ENCODE measurements around the gene FHOD1. TPM values are rescaled to one million over a fixed set of nuclear protein-coding genes. Genes with fewer than 3 reads are reported as not detected.

Gene FHOD1
- polyA plus RNA-seq, 1 experiment = 21.2 TPM

- CTCF ChIA-PET = no interaction called here
Observed at GRCh38 chr16:67195676-67196075, 51.6 kb downstream of the FHOD1 start.

GRCh38 chr16:67194260-67194659 lies 53.0 kb downstream of the FHOD1 start:
- no peak for TF ChIP-seq CTCF (IDR thresholded peaks at IDR 0.05; ENCODE audit: low read depth, low read length)

More at GRCh38 chr16:67195676-67196075, 51.6 kb downstream of the FHOD1 start:
- H3K4me3 ChIP-seq (ENCODE audit: low read depth, low read length) = no peak overlapping the region
- no peak overlapping the region for H3K27ac ChIP-seq (ENCODE audit: low read depth, low read length)
- no peaks in the 10 kb centered on the region for H3K27me3 ChIP-seq (ENCODE audit: control insufficient read depth, insufficient read depth, low read length)
- POLR2A ChIA-PET = no interaction called here
- DNase-seq (ENCODE audit: low read depth, low spot score) = no peak
- no peak for TF ChIP-seq CTCF (IDR thresholded peaks at IDR 0.05; ENCODE audit: low read depth, low read length)
- no peaks in the 10 kb centered on the region; the same call in 1 of the 2 replicates for H3K9me3 ChIP-seq (ENCODE audit: control insufficient read depth, insufficient read depth, low read length)

GRCh38 chr16:67193536-67193935 lies 53.7 kb downstream of the FHOD1 start:
- H3K4me3 ChIP-seq (ENCODE audit: low read depth, low read length) = peak overlapping the region; percentile 98
- H3K27me3 ChIP-seq (ENCODE audit: control insufficient read depth, insufficient read depth, low read length) = no peaks in the 10 kb centered on the region
- ChIA-PET CTCF (interaction anchor here (0.9 kb wide), 1 partner anchor 288 kb away, joined by 3 read pairs; the partner anchor contains the start of gene ATP6V0D1), POLR2A (no interaction called here)
- no peaks in the 10 kb centered on the region; the same call in 1 of the 2 replicates for H3K9me3 ChIP-seq (ENCODE audit: control insufficient read depth, insufficient read depth, low read length)
- no peak for TF ChIP-seq CTCF (IDR thresholded peaks at IDR 0.05; ENCODE audit: low read depth, low read length)
- no peak overlapping the region for H3K27ac ChIP-seq (ENCODE audit: low read depth, low read length)
- no peak for DNase-seq (ENCODE audit: low read depth, low spot score)

More at GRCh38 chr16:67194260-67194659, 53.0 kb downstream of the FHOD1 start:
- H3K4me3 ChIP-seq (ENCODE audit: low read depth, low read length) = no peak overlapping the region
- H3K27me3 ChIP-seq (ENCODE audit: control insufficient read depth, insufficient read depth, low read length) = no peaks in the 10 kb centered on the region
- no peak for DNase-seq (ENCODE audit: low read depth, low spot score)
- H3K9me3 ChIP-seq (ENCODE audit: control insufficient read depth, insufficient read depth, low read length) = no peaks in the 10 kb centered on the region; the same call in 1 of the 2 replicates
- CTCF ChIA-PET = no interaction called here
- POLR2A ChIA-PET = no interaction called here
- H3K27ac ChIP-seq (ENCODE audit: low read depth, low read length) = no peak overlapping the region

GRCh38 chr16:67192781-67193361 lies 54.4 kb downstream of the FHOD1 start:
- peak overlapping the region; percentile 98 for H3K4me3 ChIP-seq (ENCODE audit: low read depth, low read length)
- DNase-seq (ENCODE audit: low read depth, low spot score) = no peak
- no peaks in the 10 kb centered on the region; the same call in 1 of the 2 replicates for H3K9me3 ChIP-seq (ENCODE audit: control insufficient read depth, insufficient read depth, low read length)
- no peaks in the 10 kb centered on the region for H3K27me3 ChIP-seq (ENCODE audit: control insufficient read depth, insufficient read depth, low read length)
- CTCF ChIA-PET = interaction anchor here (0.9 kb wide), 1 partner anchor 288 kb away, joined by 3 read pairs; the partner anchor contains the start of gene ATP6V0D1
- POLR2A ChIA-PET = no interaction called here
- no peak overlapping the region for H3K27ac ChIP-seq (ENCODE audit: low read depth, low read length)
- TF ChIP-seq CTCF (IDR thresholded peaks at IDR 0.05; ENCODE audit: low read depth, low read length) = no peak

- DNase-seq (ENCODE audit: low read depth, low spot score) = peak; percentile 76
- ChIA-PET POLR2A (no interaction called here), CTCF (no interaction called here)
- Histone ChIP-seq H3K9me3 (ENCODE audit: control insufficient read depth, insufficient read depth, low read length) (no peaks in the 10 kb centered on the region; the same call in 1 of the 2 replicates), H3K4me3 (ENCODE audit: low read depth, low read length) (peak within 1 kb of the TSS; percentile 98), H3K27ac (ENCODE audit: low read depth, low read length) (peak within 1 kb of the TSS; percentile 39), H3K27me3 (ENCODE audit: control insufficient read depth, insufficient read depth, low read length) (no peaks in the 10 kb centered on the region)
- TF ChIP-seq CTCF (IDR thresholded peaks at IDR 0.05; ENCODE audit: low read depth, low read length) = no peak
Observed at GRCh38 chr16:67191995-67192681, 55.1 kb downstream of the FHOD1 start, which contains the start of gene E2F4. TSS of gene E2F4 (plus strand) at chr16:67192155. CDS start at chr16:67192228, 73 bp downstream.
